Measurements from ENCODE around the gene CCM2.

Gene CCM2

GRCh38 chr7:44994877-44995554, 5.0 kb upstream of the CCM2 start:
- ATAC-seq (ENCODE audit: insufficient read depth, low read depth) (no peak), DNase-seq (no peak)
- TF ChIP-seq CTCF (IDR thresholded peaks at IDR 0.05; ENCODE audit: borderline replicate concordance, extremely low read depth, low read length, poor library complexity, severe bottlenecking) (no peak), EZH2 (IDR thresholded peaks at IDR 0.05; ENCODE audit: borderline replicate concordance, low read depth, low read length, severe bottlenecking) (no peak)
- Histone ChIP-seq H4K20me1 (ENCODE audit: insufficient read depth, low read length) (no peaks in the 10 kb centered on the region), H3K9me3 (ENCODE audit: insufficient read depth, low read length, severe bottlenecking) (no peaks in the 10 kb centered on the region), H3K4me1 (ENCODE audit: insufficient read depth, low read length) (peaks cover 26% of the 10 kb centered on the region), H3K4me2 (ENCODE audit: insufficient read depth, low read length) (no peak overlapping the region), H3K27ac (ENCODE audit: low read length) (no peak overlapping the region), H3K9ac (ENCODE audit: low read depth, low read length) (no peak overlapping the region), H3K36me3 (ENCODE audit: insufficient read depth, low read length) (no peaks in the 10 kb centered on the region), H3K4me3 (ENCODE audit: low read depth in 1 of 2, low read length in 2 of 2) (no peak overlapping the region), H2AFZ (ENCODE audit: low read depth, low read length) (no peak overlapping the region), H3K27me3 (ENCODE audit: insufficient read depth, low read length, poor library complexity) (no peaks in the 10 kb centered on the region), H3K79me2 (ENCODE audit: insufficient read depth, low read length) (peaks cover 2% of the 10 kb centered on the region; the same call in 1 of the 2 replicates)

DNA sequence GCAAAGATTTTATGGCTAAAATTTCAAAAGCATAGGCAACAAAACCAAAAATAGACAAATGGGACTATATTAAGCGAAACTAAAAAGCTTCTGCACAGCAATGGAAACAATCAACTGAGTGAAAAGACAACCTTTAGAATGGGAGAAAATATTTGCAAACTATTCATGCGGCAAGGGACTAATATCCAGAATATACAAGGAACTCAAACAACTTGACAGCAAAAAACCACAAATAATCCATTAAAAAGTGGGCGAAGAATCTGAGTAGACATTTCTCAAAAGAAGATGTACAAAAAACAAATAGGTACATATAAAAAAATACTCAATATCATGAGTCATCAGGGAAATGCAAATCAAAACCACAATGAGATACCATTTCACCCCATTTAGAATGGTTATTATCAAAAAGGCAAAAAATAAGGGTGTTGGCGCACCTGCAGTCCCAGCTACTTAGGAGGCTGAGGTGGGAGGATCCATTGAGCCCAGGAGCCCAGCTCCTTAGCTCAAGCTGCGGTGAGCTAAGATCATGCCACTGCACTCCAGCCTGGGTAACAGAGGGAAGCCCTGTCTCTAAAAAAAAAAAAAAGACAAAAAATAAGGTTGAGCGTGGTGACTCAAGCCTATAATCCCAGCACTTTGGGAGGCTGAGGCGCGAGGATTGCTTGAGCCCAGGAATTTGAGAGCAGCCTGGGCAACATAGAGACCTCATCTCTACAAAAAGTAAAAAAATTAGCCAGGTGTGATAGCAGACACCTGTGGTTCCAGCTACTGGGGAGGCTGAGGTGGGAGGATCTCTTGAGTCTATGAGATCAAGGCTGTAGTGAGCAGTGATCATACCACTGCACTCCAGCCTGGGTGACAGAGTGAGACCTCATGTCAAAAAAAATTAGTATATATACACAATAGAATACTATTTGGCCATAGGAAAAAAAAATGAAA, 4.2 kb upstream of the CCM2 start:
- Histone ChIP-seq H3K9me3 (ENCODE audit: insufficient read depth, low read length, severe bottlenecking) (no peaks in the 10 kb centered on the region), H3K4me3 (ENCODE audit: low read depth in 1 of 2, low read length in 2 of 2) (no peak overlapping the region), H3K27me3 (ENCODE audit: insufficient read depth, low read length, poor library complexity) (no peaks in the 10 kb centered on the region), H2AFZ (ENCODE audit: low read depth, low read length) (no peak overlapping the region), H3K79me2 (ENCODE audit: insufficient read depth, low read length) (peaks cover 7% of the 10 kb centered on the region), H3K4me1 (ENCODE audit: insufficient read depth, low read length) (peaks cover 26% of the 10 kb centered on the region), H3K9ac (ENCODE audit: low read depth, low read length) (no peak overlapping the region), H3K36me3 (ENCODE audit: insufficient read depth, low read length) (no peaks in the 10 kb centered on the region), H3K4me2 (ENCODE audit: insufficient read depth, low read length) (no peak overlapping the region), H3K27ac (ENCODE audit: low read length) (no peak overlapping the region), H4K20me1 (ENCODE audit: insufficient read depth, low read length) (0 out of 2 replicates have a peak, but pooled peaks cover 3% of the 10 kb centered on the region)
- no peak for TF ChIP-seq EZH2 (IDR thresholded peaks at IDR 0.05; ENCODE audit: borderline replicate concordance, low read depth, low read length, severe bottlenecking)
- no peak for ATAC-seq (ENCODE audit: insufficient read depth, low read depth)
- no peak for DNase-seq

DNA sequence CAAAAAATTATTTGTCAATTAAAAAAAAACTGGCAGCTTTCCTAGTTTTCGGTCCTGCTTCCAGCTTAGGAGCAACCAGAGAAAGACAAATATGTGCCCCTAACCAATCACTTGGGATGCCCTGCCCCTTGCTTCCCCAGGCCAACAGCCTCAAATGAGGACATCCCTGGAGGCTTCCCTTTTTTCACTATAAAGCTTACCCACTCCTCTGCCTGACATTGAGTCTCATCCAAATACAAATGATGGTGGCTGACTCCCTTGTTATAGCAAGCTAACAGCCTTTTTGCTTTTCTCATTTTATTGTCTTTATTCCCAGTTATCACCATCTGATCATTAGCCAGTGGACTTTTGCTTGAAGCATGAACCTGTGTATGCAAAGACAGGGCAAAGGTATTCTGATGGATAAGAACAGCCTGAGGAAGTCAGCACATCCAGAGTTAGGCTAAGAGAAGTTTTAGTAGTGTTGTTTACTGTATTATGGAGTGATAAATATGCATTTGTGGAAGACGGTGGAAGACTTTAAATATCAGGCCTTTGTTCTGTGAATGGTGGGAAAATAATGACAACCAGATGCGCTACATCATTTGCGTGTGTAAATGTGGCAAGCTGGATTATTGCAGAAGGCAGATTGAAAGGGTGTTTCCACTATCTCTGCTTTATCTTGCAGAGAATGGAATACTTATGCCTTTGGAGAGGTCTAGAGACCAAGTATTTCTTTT, 1.7 kb upstream of the CCM2 start:
- H3K4me3 ChIP-seq (ENCODE audit: low read depth in 1 of 2, low read length in 2 of 2): peak overlapping the region; percentile 60 to 68; a peak in 3 of 4 replicates
- peak overlapping the region; percentile 88 for H3K27ac ChIP-seq (ENCODE audit: low read length)
- H3K36me3 ChIP-seq (ENCODE audit: insufficient read depth, low read length): peaks cover 6% of the 10 kb centered on the region
- no peaks in the 10 kb centered on the region for H3K27me3 ChIP-seq (ENCODE audit: insufficient read depth, low read length, poor library complexity)
- TF ChIP-seq CTCF (IDR thresholded peaks at IDR 0.05; ENCODE audit: borderline replicate concordance, extremely low read depth, low read length, poor library complexity, severe bottlenecking) (no peak), EZH2 (IDR thresholded peaks at IDR 0.05; ENCODE audit: borderline replicate concordance, low read depth, low read length, severe bottlenecking) (no peak)
- H3K4me2 ChIP-seq (ENCODE audit: insufficient read depth, low read length): peak overlapping the region; percentile 78
- peaks cover 31% of the 10 kb centered on the region for H3K79me2 ChIP-seq (ENCODE audit: insufficient read depth, low read length)
- H3K9ac ChIP-seq (ENCODE audit: low read depth, low read length): peak overlapping the region; percentile 69
- H4K20me1 ChIP-seq (ENCODE audit: insufficient read depth, low read length): peaks cover 20% of the 10 kb centered on the region
- no peak for DNase-seq
- H2AFZ ChIP-seq (ENCODE audit: low read depth, low read length): peak overlapping the region; percentile 34
- peaks cover 45% of the 10 kb centered on the region for H3K4me1 ChIP-seq (ENCODE audit: insufficient read depth, low read length)
- ATAC-seq (ENCODE audit: insufficient read depth, low read depth): no peak
- no peaks in the 10 kb centered on the region for H3K9me3 ChIP-seq (ENCODE audit: insufficient read depth, low read length, severe bottlenecking)

Measured in DND-41 (cell line).